HG03060 (cell line): Measurements from ENCODE around the gene ARMC10.
"Not testable (repeated sequence)": the region's sequence is repeated elsewhere in the genome, so short reads cannot be mapped to it uniquely, and the experiment has no call there.

Experiments
- ATAC-seq: cut with Tn5 transposase; IDR thresholded peaks from one replicate; pipeline ENCODE4 v1.9.1; 2021; ENCODE audit warnings: low read depth, moderate number of reproducible peaks; ENCODE audit not compliant: unreplicated experiment

Gene ARMC10

GRCh38 chr7:103077318-103077717, 2.4 kb downstream of the ARMC10 start:
- ATAC-seq: no peak

GRCh38 chr7:103078226-103078625, 3.3 kb downstream of the ARMC10 start:
- ATAC-seq: not testable (repeated sequence)

- ATAC-seq: no peak
Observed at GRCh38 chr7:103079836-103080235, 4.9 kb downstream of the ARMC10 start.

- ATAC-seq: no peak
Observed at GRCh38 chr7:103080923-103081322, 6.0 kb downstream of the ARMC10 start.

GRCh38 chr7:103082497-103082896, 7.6 kb downstream of the ARMC10 start:
- ATAC-seq: no peak

- no peak for ATAC-seq
Observed at GRCh38 chr7:103083210-103083609, 8.3 kb downstream of the ARMC10 start.

GRCh38 chr7:103092321-103092720, 17.4 kb downstream of the ARMC10 start:
- not testable (repeated sequence) for ATAC-seq

- ATAC-seq: no peak
Observed at GRCh38 chr7:103093429-103093828, 18.5 kb downstream of the ARMC10 start.

GRCh38 chr7:103094102-103094501, 19.2 kb downstream of the ARMC10 start:
- ATAC-seq: no peak

- not testable (repeated sequence) for ATAC-seq
Observed at GRCh38 chr7:103095558-103095957, 20.6 kb downstream of the ARMC10 start.

- no peak for ATAC-seq
Observed at GRCh38 chr7:103097041-103097440, 22.1 kb downstream of the ARMC10 start.

GRCh38 chr7:103100348-103100747, 25.4 kb downstream of the ARMC10 start:
- no peak for ATAC-seq

GRCh38 chr7:103101543-103101942, 26.6 kb downstream of the ARMC10 start:
- ATAC-seq: no peak

GRCh38 chr7:103106005-103106702, 31.2 kb downstream of the ARMC10 start:
- ATAC-seq: no peak

- ATAC-seq: not testable (repeated sequence)
Observed at GRCh38 chr7:103106703-103107070, 31.7 kb downstream of the ARMC10 start.

- no peak for ATAC-seq
Observed at GRCh38 chr7:103113164-103113563, 38.2 kb downstream of the ARMC10 start.

- no peak for ATAC-seq
Observed at GRCh38 chr7:103114576-103115008, 39.7 kb downstream of the ARMC10 start.

GRCh38 chr7:103115771-103116170, 40.8 kb downstream of the ARMC10 start:
- ATAC-seq: no peak

- no peak for ATAC-seq
Observed at GRCh38 chr7:103116511-103116910, 41.6 kb downstream of the ARMC10 start.

GRCh38 chr7:103116991-103117390, 42.1 kb downstream of the ARMC10 start:
- no peak for ATAC-seq

GRCh38 chr7:103117465-103117864, 42.5 kb downstream of the ARMC10 start:
- no peak for ATAC-seq

- ATAC-seq: no peak
Observed at GRCh38 chr7:103119791-103120291, 44.9 kb downstream of the ARMC10 start.
